ENCODE results near the gene ZNF708. TPM values are rescaled to one million over a fixed set of nuclear protein-coding genes. Genes with fewer than 3 reads are reported as not detected.

ZNF708 gene
- total and polyA plus RNA-seq, 2 of the 13 experiments (the other 11 are each of a cell fraction or from before 2014, with no cell fraction given): 1.8 to 5.2 TPM

- TF ChIP-seq ZNF770 (CRISPR knock-in tag; IDR thresholded peaks at IDR 0.05) (no peak), HNRNPL (IDR thresholded peaks at IDR 0.05; ENCODE audit: low read depth, low read length) (no peak), ZNF350 (CRISPR knock-in tag; IDR thresholded peaks at IDR 0.05; ENCODE audit: borderline replicate concordance, low read depth) (no peak), ZNF431 (CRISPR knock-in tag; IDR thresholded peaks at IDR 0.05; ENCODE audit: borderline replicate concordance, low read depth) (no peak), ZNF296 (CRISPR knock-in tag; conservative IDR thresholded peaks at IDR 0.05) (no peak), ZNF362 (CRISPR knock-in tag; IDR thresholded peaks at IDR 0.05; ENCODE audit: borderline replicate concordance) (no peak)
Observed at GRCh38 chr19:21321134-21321533, 8.1 kb downstream of the ZNF708 start (continued).

- no peaks in the 10 kb centered on the region for H4K20me1 ChIP-seq (ENCODE audit: insufficient read depth, low read length)
- no peak overlapping the region for H3K9ac ChIP-seq (ENCODE audit: insufficient read depth, low read depth, low read length)
- peaks cover 17% of the 10 kb centered on the region for H3K4me1 ChIP-seq (ENCODE audit: insufficient read depth, low read length)
- H3K27me3 ChIP-seq (ENCODE audit: control insufficient read depth in 1 of 2, insufficient read depth in 2 of 2, low read length in 2 of 2): no peaks in the 10 kb centered on the region
- H3K27ac ChIP-seq (ENCODE audit: extremely low read length, insufficient read depth, low read length): no peak overlapping the region
- no peaks in the 10 kb centered on the region for H3K9me3 ChIP-seq (ENCODE audit: low read length)
- ATAC-seq: no peak
- in situ Hi-C loops (cut with HindIII; ENCODE audit: extremely low pct_ligation_motif_present, low pct_unique_long_range_greater_than_20kb): no loop called here
- no TSS peak for BruUV-seq (replicated peaks)
- H3K4me3 ChIP-seq (replicated peaks in 1 of 3; ENCODE audit: insufficient read depth in 1 of 3, low read depth in 2 of 3, low read length in 3 of 3): no peak overlapping the region
- 93% methylated on average over 1 of the region's 1 CpG for WGBS (ENCODE audit: low lambda C conversion rate)
- POLR2A ChIA-PET: interaction anchor here (4.5 kb wide), 1 partner anchor 11 kb away, joined by 17 read pairs; the partner anchor contains the start of gene ZNF708
- no peak overlapping the region for H2AFZ ChIP-seq (ENCODE audit: low read length)
- no peak for FAIRE-seq
- no peaks in the 10 kb centered on the region for H3K36me3 ChIP-seq (replicated peaks in 1 of 2; ENCODE audit: control insufficient read depth in 1 of 2, insufficient read depth in 2 of 2, low read length in 2 of 2)
- no peak for DNase-seq (ENCODE audit: low spot score)
- CTCF ChIA-PET (ENCODE audit: low intra/inter-chr PET ratio, low total read pairs): no interaction called here
- H3K79me2 ChIP-seq (ENCODE audit: insufficient read depth, low read length): peaks cover 14% of the 10 kb centered on the region
- H3K4me2 ChIP-seq (ENCODE audit: low read depth, low read length): no peak overlapping the region
- intact Hi-C loops (cut with micrococcal nuclease; ENCODE audit: unreplicated experiment): no loop called here
- no peak for TF ChIP-seq TAF1 (CRISPR knock-in tag; IDR thresholded peaks at IDR 0.05)
- TF ChIP-seq ZNF646 (CRISPR knock-in tag; IDR thresholded peaks at IDR 0.05): no peak
- no peak for TF ChIP-seq THRA (CRISPR knock-in tag; IDR thresholded peaks at IDR 0.05; ENCODE audit: borderline replicate concordance)
- no peak for TF ChIP-seq CREB3 (CRISPR knock-in tag; IDR thresholded peaks at IDR 0.05)
Observed at GRCh38 chr19:21317821-21318220, 11.4 kb downstream of the ZNF708 start.
